GM12874 (cell line): Measurements from ENCODE around the gene THSD7A.

Experiments
- TF ChIP-seq, protein P1 (sequence below): IDR thresholded peaks from 2 replicates; pipeline ENCODE4 v1.5.1; 2011; ENCODE audit warnings: low read depth, mild to moderate bottlenecking, control low read depth, low read length, moderate library complexity; ENCODE audit not compliant: insufficient read depth

THSD7A gene, protein sequence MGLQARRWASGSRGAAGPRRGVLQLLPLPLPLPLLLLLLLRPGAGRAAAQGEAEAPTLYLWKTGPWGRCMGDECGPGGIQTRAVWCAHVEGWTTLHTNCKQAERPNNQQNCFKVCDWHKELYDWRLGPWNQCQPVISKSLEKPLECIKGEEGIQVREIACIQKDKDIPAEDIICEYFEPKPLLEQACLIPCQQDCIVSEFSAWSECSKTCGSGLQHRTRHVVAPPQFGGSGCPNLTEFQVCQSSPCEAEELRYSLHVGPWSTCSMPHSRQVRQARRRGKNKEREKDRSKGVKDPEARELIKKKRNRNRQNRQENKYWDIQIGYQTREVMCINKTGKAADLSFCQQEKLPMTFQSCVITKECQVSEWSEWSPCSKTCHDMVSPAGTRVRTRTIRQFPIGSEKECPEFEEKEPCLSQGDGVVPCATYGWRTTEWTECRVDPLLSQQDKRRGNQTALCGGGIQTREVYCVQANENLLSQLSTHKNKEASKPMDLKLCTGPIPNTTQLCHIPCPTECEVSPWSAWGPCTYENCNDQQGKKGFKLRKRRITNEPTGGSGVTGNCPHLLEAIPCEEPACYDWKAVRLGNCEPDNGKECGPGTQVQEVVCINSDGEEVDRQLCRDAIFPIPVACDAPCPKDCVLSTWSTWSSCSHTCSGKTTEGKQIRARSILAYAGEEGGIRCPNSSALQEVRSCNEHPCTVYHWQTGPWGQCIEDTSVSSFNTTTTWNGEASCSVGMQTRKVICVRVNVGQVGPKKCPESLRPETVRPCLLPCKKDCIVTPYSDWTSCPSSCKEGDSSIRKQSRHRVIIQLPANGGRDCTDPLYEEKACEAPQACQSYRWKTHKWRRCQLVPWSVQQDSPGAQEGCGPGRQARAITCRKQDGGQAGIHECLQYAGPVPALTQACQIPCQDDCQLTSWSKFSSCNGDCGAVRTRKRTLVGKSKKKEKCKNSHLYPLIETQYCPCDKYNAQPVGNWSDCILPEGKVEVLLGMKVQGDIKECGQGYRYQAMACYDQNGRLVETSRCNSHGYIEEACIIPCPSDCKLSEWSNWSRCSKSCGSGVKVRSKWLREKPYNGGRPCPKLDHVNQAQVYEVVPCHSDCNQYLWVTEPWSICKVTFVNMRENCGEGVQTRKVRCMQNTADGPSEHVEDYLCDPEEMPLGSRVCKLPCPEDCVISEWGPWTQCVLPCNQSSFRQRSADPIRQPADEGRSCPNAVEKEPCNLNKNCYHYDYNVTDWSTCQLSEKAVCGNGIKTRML (N-terminal part only)

GRCh38 chr7:11831736-11832495, at the start of gene THSD7A:
Gene THSD7A (minus strand): TSS chr7:11832198. CDS start chr7:11831946, 252 bp downstream.
- TF ChIP-seq, protein P1, sequence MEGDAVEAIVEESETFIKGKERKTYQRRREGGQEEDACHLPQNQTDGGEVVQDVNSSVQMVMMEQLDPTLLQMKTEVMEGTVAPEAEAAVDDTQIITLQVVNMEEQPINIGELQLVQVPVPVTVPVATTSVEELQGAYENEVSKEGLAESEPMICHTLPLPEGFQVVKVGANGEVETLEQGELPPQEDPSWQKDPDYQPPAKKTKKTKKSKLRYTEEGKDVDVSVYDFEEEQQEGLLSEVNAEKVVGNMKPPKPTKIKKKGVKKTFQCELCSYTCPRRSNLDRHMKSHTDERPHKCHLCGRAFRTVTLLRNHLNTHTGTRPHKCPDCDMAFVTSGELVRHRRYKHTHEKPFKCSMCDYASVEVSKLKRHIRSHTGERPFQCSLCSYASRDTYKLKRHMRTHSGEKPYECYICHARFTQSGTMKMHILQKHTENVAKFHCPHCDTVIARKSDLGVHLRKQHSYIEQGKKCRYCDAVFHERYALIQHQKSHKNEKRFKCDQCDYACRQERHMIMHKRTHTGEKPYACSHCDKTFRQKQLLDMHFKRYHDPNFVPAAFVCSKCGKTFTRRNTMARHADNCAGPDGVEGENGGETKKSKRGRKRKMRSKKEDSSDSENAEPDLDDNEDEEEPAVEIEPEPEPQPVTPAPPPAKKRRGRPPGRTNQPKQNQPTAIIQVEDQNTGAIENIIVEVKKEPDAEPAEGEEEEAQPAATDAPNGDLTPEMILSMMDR: no peak

DNA sequence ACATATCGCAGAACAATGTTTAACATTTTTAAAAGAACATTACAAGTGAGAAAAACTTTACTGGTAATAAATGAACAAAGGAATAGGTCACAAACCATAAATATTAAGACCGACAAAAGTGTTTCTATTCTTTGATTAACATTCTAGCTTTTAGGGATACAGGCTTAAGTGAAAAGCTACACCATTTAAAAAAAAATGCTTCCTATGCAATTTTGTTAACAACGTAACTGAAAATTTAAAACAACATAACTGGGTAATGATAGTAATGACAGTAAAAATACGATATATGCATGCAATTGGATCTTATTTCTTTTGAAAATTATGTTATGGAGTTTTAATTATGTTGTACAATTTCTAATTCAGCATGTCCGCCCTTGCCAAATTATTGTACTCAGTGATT, 49.7 kb upstream of the THSD7A start:
- TF ChIP-seq, protein P1: no peak

DNA sequence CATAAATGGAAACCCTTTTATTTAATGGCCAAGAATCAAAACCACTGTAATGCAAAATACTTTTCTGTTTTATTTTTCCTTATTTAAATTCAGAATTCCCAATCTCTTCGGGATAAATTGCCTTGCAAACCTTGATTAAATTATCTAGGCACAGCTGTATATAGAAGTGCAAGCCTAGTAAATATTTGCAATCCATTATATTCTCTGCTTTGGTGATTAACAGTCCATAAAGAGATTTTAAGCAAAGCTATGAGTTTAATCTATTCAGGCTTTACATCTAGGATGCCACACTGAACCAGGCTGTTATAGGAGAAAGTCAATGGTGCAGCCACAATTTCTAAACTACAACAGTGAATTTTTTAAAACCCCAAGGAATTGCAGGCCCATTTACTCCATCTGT, 43.6 kb upstream of the THSD7A start:
- TF ChIP-seq, protein P1: no peak

DNA sequence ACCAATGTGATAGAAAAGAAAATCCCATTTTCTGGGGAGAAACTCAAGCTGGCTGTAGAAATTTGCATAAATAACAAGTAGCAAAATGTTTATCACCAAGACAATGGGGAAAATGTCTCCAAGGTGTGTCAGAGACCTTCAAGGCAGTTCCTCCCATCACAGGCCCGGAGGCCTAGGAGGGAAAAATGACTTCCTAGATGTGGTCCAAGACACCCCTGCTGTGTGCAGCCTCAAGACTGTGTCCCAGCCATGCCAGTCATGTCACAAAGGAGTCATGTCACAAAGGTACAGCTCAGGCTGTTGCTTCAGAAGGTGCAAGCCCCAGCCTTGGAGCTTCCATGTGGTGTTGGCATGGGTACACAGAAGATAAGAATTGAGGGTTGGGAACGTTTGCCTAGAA, 33.7 kb upstream of the THSD7A start:
- TF ChIP-seq, protein P1: no peak

DNA sequence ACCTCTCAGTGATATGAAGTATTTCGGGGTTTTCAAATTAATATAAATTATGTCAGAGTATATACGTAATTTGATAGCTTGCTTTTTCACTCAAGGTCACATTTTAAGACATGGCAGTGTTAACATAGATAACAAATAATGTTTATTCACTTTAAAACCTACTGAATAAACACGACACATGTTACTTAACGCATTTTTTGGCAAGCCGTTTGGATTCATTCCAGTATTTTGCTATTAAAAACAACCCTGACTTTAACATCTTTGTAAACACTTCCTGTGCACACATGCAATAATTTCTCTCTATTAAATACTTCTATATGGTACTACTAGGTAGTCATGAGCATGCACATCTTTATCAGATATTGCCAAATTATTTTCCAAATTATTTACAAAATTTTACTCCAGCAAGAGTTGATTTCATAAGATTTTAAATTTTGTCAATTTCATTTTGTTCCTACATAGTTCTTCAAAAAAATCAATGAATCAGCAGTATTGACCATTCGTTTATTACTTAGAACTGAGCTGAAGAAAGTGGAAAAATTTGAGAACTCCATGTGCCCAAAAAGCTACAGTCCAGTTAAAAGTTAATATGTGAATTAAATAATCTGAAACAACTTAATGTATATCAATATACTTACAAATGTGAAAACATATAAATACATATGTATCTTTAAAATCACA, 26.8 kb upstream of the THSD7A start:
- TF ChIP-seq, protein P1: no peak

DNA sequence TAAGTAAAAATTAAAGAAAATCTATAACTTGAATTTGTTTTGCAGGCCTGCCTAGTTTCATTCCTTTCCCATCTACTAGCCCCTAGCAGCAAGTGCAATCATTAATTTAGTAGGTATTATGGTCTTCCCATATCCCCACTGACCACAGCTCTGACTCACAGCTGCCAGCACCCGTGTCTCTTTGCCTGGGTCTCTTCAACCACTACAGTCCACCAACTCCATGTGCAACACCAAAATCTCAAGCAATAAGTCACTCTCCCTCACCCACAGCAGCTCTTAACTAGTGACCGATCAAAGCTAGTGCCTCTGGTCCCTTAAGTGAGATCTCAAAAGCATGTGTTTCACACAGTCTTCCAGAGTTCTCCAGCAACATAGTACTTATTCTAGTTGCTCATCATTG, 26.0 kb upstream of the THSD7A start:
- TF ChIP-seq, protein P1: no peak
